Measurements from ENCODE around the gene HNRNPUL1. TPM values are rescaled to one million over a fixed set of nuclear protein-coding genes. Genes with fewer than 3 reads are reported as not detected.
"Not testable (repeated sequence)": the region's sequence is repeated elsewhere in the genome, so short reads cannot be mapped to it uniquely, and the experiment has no call there.

The HNRNPUL1 gene
- total and polyA plus RNA-seq, 4 experiments from 2014 or later: 37.8 to 300 (median 205) TPM

GRCh38 chr19:41274802-41275201, 10.6 kb downstream of the HNRNPUL1 start:
- intact Hi-C loops (cut with micrococcal nuclease): no loop called here
- CTCF ChIA-PET (ENCODE audit: partially characterized antibody): no interaction called here
- H3K4me1 ChIP-seq (ENCODE audit: insufficient read depth, low read length): no peaks in the 10 kb centered on the region
- H3K27me3 Mint-ChIP-seq: no peaks in the 10 kb centered on the region
- H3K9me3 ChIP-seq (ENCODE audit: control insufficient read depth in 1 of 2, low read length in 2 of 2): no peaks in the 10 kb centered on the region
- H3K4me1 Mint-ChIP-seq: peaks cover 3 to 16% (median 6%) of the 10 kb centered on the region in 4 donors
- peak overlapping the region in 2 of 7 donors; percentile 11 to 83 for H3K27ac Mint-ChIP-seq
- no peak for DNase-seq
- H3K36me3 ChIP-seq (ENCODE audit: insufficient read depth, low read length): peaks cover 86% of the 10 kb centered on the region
- peaks cover 0 to 2% (median 0%) of the 10 kb centered on the region in 8 donors for H3K9me3 Mint-ChIP-seq
- no peaks in the 10 kb centered on the region for H3K27me3 ChIP-seq (ENCODE audit: insufficient read depth, low read length)
- no peak overlapping the region for H3K4me3 Mint-ChIP-seq
- peaks cover 66 to 87% of the 10 kb centered on the region in 2 donors for H3K36me3 Mint-ChIP-seq
- POLR2A ChIA-PET (ENCODE audit: partially characterized antibody): interaction anchor here (1.6 to 2.0 kb wide), 3 partner anchors 10 to 70 kb away, joined by 3 to 29 read pairs (median 5); partner anchors contain the start of gene HNRNPUL1
- no peak overlapping the region for H3K27ac ChIP-seq (ENCODE audit: low read depth, low read length)
- H3K4me3 ChIP-seq (ENCODE audit: low read length in 2 of 2): no peak overlapping the region

DNA sequence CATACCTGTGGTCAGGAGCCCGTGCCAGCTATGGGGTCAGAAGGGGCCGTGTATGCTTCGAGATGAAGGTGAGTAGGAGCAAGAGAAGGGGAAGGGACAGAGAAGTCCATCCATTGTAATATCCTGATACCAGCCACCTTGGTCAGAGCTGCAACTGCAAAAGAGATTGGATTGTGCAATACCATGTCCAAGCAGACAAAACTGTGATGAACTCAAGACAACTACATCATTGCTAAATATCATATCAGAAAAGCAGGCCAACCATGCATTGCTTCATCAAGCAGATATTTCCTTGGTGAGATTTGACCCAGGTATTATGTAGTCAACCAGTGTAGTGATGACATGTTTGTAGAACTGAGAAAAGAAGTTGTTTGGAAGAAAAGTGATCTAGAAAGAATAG, 12.1 kb downstream of the HNRNPUL1 start:
- peaks cover 0 to 2% (median 0%) of the 10 kb centered on the region in 8 donors for H3K9me3 Mint-ChIP-seq
- peaks cover 3 to 16% (median 7%) of the 10 kb centered on the region in 4 donors for H3K4me1 Mint-ChIP-seq
- ChIA-PET CTCF (ENCODE audit: partially characterized antibody) (no interaction called here), POLR2A (ENCODE audit: partially characterized antibody) (interaction anchor here (2.1 kb wide), 1 partner anchor 13 kb away, joined by 10 read pairs; no protein-coding TSS in a partner anchor)
- peaks cover 93% of the 10 kb centered on the region for H3K36me3 ChIP-seq (ENCODE audit: insufficient read depth, low read length)
- intact Hi-C loops (cut with micrococcal nuclease): no loop called here
- H3K27ac Mint-ChIP-seq: peak overlapping the region in 3 of 7 donors; percentile 9 to 60 (median 15)
- DNase-seq: no peak
- H3K9me3 ChIP-seq (ENCODE audit: control insufficient read depth in 1 of 2, low read length in 2 of 2): no peaks in the 10 kb centered on the region
- no peak overlapping the region for H3K4me3 ChIP-seq (ENCODE audit: low read length in 2 of 2)
- H3K36me3 Mint-ChIP-seq: peaks cover 74 to 93% of the 10 kb centered on the region in 2 donors
- H3K27me3 ChIP-seq (ENCODE audit: insufficient read depth, low read length): no peaks in the 10 kb centered on the region
- no peaks in the 10 kb centered on the region for H3K4me1 ChIP-seq (ENCODE audit: insufficient read depth, low read length)
- no peaks in the 10 kb centered on the region for H3K27me3 Mint-ChIP-seq
- no peak overlapping the region for H3K27ac ChIP-seq (ENCODE audit: low read depth, low read length)
- H3K4me3 Mint-ChIP-seq: no peak overlapping the region

DNA sequence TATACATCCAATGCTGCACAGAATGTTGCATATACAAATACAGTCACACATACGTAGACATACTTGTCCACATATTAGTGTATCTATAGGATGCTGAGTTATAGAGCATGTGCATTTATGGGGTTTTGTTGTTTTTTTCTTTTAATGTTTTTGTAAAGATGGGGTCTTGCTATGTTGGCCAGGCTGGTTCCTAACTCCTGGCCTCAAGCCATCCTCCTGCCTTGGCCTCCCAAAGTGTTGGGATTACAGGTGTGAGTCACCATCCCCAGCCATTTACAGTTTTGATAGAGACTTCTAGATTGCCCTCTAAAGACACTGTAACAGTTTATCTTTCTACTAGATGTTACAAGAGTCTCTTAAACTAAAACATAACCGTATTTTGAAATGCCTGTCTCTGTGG, 14.3 kb downstream of the HNRNPUL1 start:
- Histone ChIP-seq H3K4me1 (ENCODE audit: insufficient read depth, low read length) (no peaks in the 10 kb centered on the region), H3K36me3 (ENCODE audit: insufficient read depth, low read length) (peaks cover 83% of the 10 kb centered on the region), H3K27ac (ENCODE audit: low read depth, low read length) (no peak overlapping the region), H3K9me3 (ENCODE audit: control insufficient read depth in 1 of 2, low read length in 2 of 2) (no peaks in the 10 kb centered on the region), H3K27me3 (ENCODE audit: insufficient read depth, low read length) (no peaks in the 10 kb centered on the region), H3K4me3 (ENCODE audit: low read length in 2 of 2) (no peak overlapping the region)
- H3K27me3 Mint-ChIP-seq: no peaks in the 10 kb centered on the region
- DNase-seq: no peak
- POLR2A ChIA-PET (ENCODE audit: partially characterized antibody): interaction anchor here (0.6 to 2.1 kb wide), 6 partner anchors 15 to 30 kb away, joined by 3 to 12 read pairs (median 3); no protein-coding TSS in a partner anchor
- H3K4me1 Mint-ChIP-seq: peaks cover 0 to 9% (median 3%) of the 10 kb centered on the region in 4 donors
- H3K27ac Mint-ChIP-seq: peak overlapping the region in 1 of 7 donors; percentile 7
- H3K4me3 Mint-ChIP-seq: no peak overlapping the region
- peaks cover 61 to 82% of the 10 kb centered on the region in 2 donors for H3K36me3 Mint-ChIP-seq
- CTCF ChIA-PET (ENCODE audit: partially characterized antibody): no interaction called here
- H3K9me3 Mint-ChIP-seq: peaks cover 0 to 2% (median 0%) of the 10 kb centered on the region in 8 donors
- intact Hi-C loops (cut with micrococcal nuclease): no loop called here

- Mint-ChIP-seq H3K27me3 (no peaks in the 10 kb centered on the region), H3K36me3 (peaks cover 51 to 84% of the 10 kb centered on the region in 2 donors), H3K27ac (peak overlapping the region; percentile 42 to 84 (median 68)), H3K4me3 (peak overlapping the region in 1 of 8 donors; percentile 10), H3K4me1 (peaks cover 2 to 20% (median 10%) of the 10 kb centered on the region in 4 donors), H3K9me3 (no peaks in the 10 kb centered on the region)
- ChIA-PET POLR2A (ENCODE audit: partially characterized antibody) (interaction anchor here (1.0 to 26.9 kb wide), 6 partner anchors 13 to 64 kb away, joined by 3 to 711 read pairs (median 6); partner anchors contain the start of genes HNRNPUL1 and TGFB1), CTCF (ENCODE audit: partially characterized antibody) (interaction anchor here (1.0 to 2.5 kb wide), 6 partner anchors 10 to 85 kb away, joined by 3 to 13 read pairs (median 4); partner anchors contain the start of gene HNRNPUL1)
- H3K4me3 ChIP-seq (ENCODE audit: low read length in 2 of 2): no peak overlapping the region
- H3K27ac ChIP-seq (ENCODE audit: low read depth, low read length): no peak overlapping the region
- peaks cover 80% of the 10 kb centered on the region for H3K36me3 ChIP-seq (ENCODE audit: insufficient read depth, low read length)
- peaks cover 7% of the 10 kb centered on the region for H3K4me1 ChIP-seq (ENCODE audit: insufficient read depth, low read length)
- intact Hi-C loops (cut with micrococcal nuclease): loop anchor here (2.0 kb wide), 1 partner anchor 20 kb away; no protein-coding TSS in a partner anchor
- no peak for DNase-seq
- H3K9me3 ChIP-seq (ENCODE audit: control insufficient read depth in 1 of 2, low read length in 2 of 2): no peaks in the 10 kb centered on the region
- no peaks in the 10 kb centered on the region for H3K27me3 ChIP-seq (ENCODE audit: insufficient read depth, low read length)
Measured at GRCh38 chr19:41288673-41289530, 24.7 kb downstream of the HNRNPUL1 start.

DNA sequence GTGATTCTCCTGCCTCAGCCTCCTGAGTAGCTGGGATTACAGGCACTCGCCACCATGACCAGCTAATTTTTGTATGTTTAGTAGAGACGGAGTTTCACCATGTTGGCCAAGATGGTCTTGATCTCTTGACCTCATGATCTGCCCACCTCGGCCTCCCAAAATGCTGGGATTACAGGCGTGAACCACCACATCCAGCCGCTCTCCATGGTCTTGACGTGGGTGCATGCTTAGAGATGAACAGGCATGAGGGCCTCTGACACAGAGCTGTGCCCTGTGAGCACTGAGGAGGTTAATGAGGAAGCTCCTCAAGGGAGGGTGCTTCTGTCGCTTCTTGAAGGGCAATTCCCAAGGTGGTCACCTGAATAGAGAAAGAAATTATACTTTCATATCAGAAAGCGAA, 25.6 kb downstream of the HNRNPUL1 start:
- H3K36me3 ChIP-seq (ENCODE audit: insufficient read depth, low read length): peaks cover 83% of the 10 kb centered on the region
- Mint-ChIP-seq H3K36me3 (peaks cover 55 to 85% of the 10 kb centered on the region in 2 donors), H3K4me1 (peaks cover 11 to 20% (median 14%) of the 10 kb centered on the region in 4 donors), H3K27ac (peak overlapping the region in 6 of 7 donors; percentile 12 to 77 (median 58))
- not testable (repeated sequence) for H3K9me3 Mint-ChIP-seq; H3K4me3 ChIP-seq (ENCODE audit: low read length in 2 of 2); H3K9me3 ChIP-seq (ENCODE audit: control insufficient read depth in 1 of 2, low read length in 2 of 2); H3K27ac ChIP-seq (ENCODE audit: low read depth, low read length); DNase-seq; H3K4me1 ChIP-seq (ENCODE audit: insufficient read depth, low read length); H3K27me3 ChIP-seq (ENCODE audit: insufficient read depth, low read length); H3K4me3 Mint-ChIP-seq; H3K27me3 Mint-ChIP-seq
- intact Hi-C loops (cut with micrococcal nuclease): loop anchor here (2.0 kb wide), 1 partner anchor 19 kb away; no protein-coding TSS in a partner anchor
- CTCF ChIA-PET (ENCODE audit: partially characterized antibody): interaction anchor here (1.4 kb wide), 1 partner anchor 25 kb away, joined by 4 read pairs; the partner anchor contains the start of gene HNRNPUL1
- POLR2A ChIA-PET (ENCODE audit: partially characterized antibody): interaction anchor here (0.6 to 26.9 kb wide), 6 partner anchors 12 to 150 kb away, joined by 3 to 711 read pairs (median 6); partner anchors contain the start of genes HNRNPUL1 and TGFB1

DNA sequence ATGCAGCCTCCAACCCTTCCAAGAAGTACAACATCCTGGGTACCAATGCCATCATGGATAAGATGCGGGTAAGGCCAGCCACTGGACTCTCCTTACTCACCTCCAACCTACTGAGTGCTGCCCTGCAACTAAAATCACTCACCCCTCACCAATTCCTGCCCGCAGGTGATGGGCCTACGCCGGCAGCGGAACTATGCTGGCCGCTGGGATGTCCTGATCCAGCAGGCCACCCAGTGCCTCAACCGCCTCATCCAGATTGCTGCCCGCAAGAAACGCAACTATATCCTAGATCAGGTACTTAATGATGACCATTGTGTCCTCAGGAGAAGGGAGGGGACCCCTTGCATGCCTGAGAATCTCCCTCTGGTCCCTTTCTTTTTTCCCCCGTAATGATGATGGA, 30.2 kb downstream of the HNRNPUL1 start:
- ChIA-PET CTCF (ENCODE audit: partially characterized antibody) (interaction anchor here (6.5 kb wide), 1 partner anchor 12 kb away, joined by 54 read pairs; no protein-coding TSS in a partner anchor), POLR2A (ENCODE audit: partially characterized antibody) (interaction anchor here (7.5 to 26.9 kb wide), 2 partner anchors 14 to 32 kb away, joined by 81 to 711 read pairs; partner anchors contain the start of genes CCDC97 and HNRNPUL1)
- DNase-seq: no peak
- Mint-ChIP-seq H3K36me3 (peaks cover 65 to 95% of the 10 kb centered on the region in 2 donors), H3K27ac (peak overlapping the region in 5 of 7 donors; percentile 16 to 99 (median 79)), H3K4me1 (peaks cover 39 to 51% (median 50%) of the 10 kb centered on the region in 4 donors), H3K27me3 (no peaks in the 10 kb centered on the region), H3K9me3 (peaks cover 0 to 4% (median 0%) of the 10 kb centered on the region in 8 donors), H3K4me3 (no peak overlapping the region)
- Histone ChIP-seq H3K36me3 (ENCODE audit: insufficient read depth, low read length) (peaks cover 86% of the 10 kb centered on the region), H3K27me3 (ENCODE audit: insufficient read depth, low read length) (no peaks in the 10 kb centered on the region), H3K9me3 (ENCODE audit: control insufficient read depth in 1 of 2, low read length in 2 of 2) (no peaks in the 10 kb centered on the region), H3K4me3 (ENCODE audit: low read length in 2 of 2) (no peak overlapping the region), H3K4me1 (ENCODE audit: insufficient read depth, low read length) (peaks cover 44% of the 10 kb centered on the region), H3K27ac (ENCODE audit: low read depth, low read length) (no peak overlapping the region)
- intact Hi-C loops (cut with micrococcal nuclease): no loop called here

Data from CD4-positive, alpha-beta memory T cell (primary cell).